ENCODE measurements around the gene ARHGAP32.

GRCh38 chr11:128939591-128939990 lies 252.5 kb downstream of the ARHGAP32 start:
- no peak for TF ChIP-seq POLR2AphosphoS5 (IDR thresholded peaks at IDR 0.05)
- no peak for TF ChIP-seq POLR2A (IDR thresholded peaks at IDR 0.05)

Data from spleen (tissue), 3 donors.